Esophagus squamous epithelium (tissue), 5 donors: ENCODE measurements around the gene DLG2. TPM values are rescaled to one million over a fixed set of nuclear protein-coding genes. Genes with fewer than 3 reads are reported as not detected.

Experiments used
- DNase-seq: peaks from one replicate; lab custom pipeline; 2025; lab: John Stamatoyannopoulos, UW
- H3K27ac ChIP-seq, 4 donors: fragments of 200-600 bp; sonication (generic); one replicate each; pipeline ENCODE4 v1.5.1; 2016 to 2019; ENCODE audit warnings: mild to moderate bottlenecking in 1 of 4
- H3K27me3 ChIP-seq, 4 donors: fragments of 200-600 bp; sonication (generic); 1 replicate in 3 of 4; 2 replicates in 1 of 4; pipeline versions ENCODE4 v1.5.1 to v1.6.0; 2017 to 2021; ENCODE audit warnings: antibody characterized with exemption in 1 of 4
- H3K36me3 ChIP-seq, 3 donors: fragments of 200-600 bp; sonication (generic); one replicate each; pipeline ENCODE4 v1.5.1; 2016 to 2019
- H3K4me1 ChIP-seq, 3 donors: fragments of 200-600 bp; sonication (generic); one replicate each; pipeline ENCODE4 v1.5.1; 2017 to 2019
- H3K4me3 ChIP-seq, 4 donors: fragments of 200-600 bp; sonication (generic); 1 replicate in 3 of 4; 2 replicates in 1 of 4; pipeline ENCODE4 v1.5.1; 2016 to 2019; ENCODE audit warnings: mild to moderate bottlenecking in 2 of 4, moderate library complexity in 1 of 4
- H3K9me3 ChIP-seq, 3 donors: fragments of 200-600 bp; sonication (generic); one replicate each; pipeline ENCODE4 v1.5.1; 2016 to 2019
- POLR2A ChIP-seq, 4 donors: fragments of 450-650 bp; IDR thresholded peaks; one replicate each; pipeline ENCODE4 v1.6.1; 2017; ENCODE audit warnings: antibody characterized with exemption in 4 of 4, mild to moderate bottlenecking in 4 of 4, moderate library complexity in 3 of 4
- WGBS, 2 donors: methylation state at CpG; one replicate each; pipeline ENCODE4 v1.1.5; 2018; 5-methylcytosine and 5-hydroxymethylcytosine counted together
- intact Hi-C: fragments of 100-400 bp; cut with DNase I; formaldehyde crosslinking; loops from one replicate; pipeline ENCODE4 v1.15.0; 2022
- total RNA-seq, 4 donors: library from RNA; depleted of rRNA; stranded (reverse); fragments of >200 nt; gene quantifications; one replicate each; pipeline ENCODE4 v1.1.0, GENCODE V29; 2016
- TF ChIP-seq, protein P1 (sequence below), 6 experiments: fragments of 450-650 bp in 4 of 6; fragments of 200-600 bp in 2 of 6; sonication (generic) in 2 of 6; IDR thresholded peaks; one replicate each; pipeline ENCODE4 v1.5.1; 2016 to 2019; ENCODE audit warnings: antibody characterized with exemption in 6 of 6, mild to moderate bottlenecking in 4 of 6, moderate library complexity in 4 of 6
- donor health status: DM: yes; HTN: yes; CAD: no.

The DLG2 gene
- total RNA-seq, 4 donors from 2014 or later, result 2.9 to 27.7 (median 12.6) TPM

DNA sequence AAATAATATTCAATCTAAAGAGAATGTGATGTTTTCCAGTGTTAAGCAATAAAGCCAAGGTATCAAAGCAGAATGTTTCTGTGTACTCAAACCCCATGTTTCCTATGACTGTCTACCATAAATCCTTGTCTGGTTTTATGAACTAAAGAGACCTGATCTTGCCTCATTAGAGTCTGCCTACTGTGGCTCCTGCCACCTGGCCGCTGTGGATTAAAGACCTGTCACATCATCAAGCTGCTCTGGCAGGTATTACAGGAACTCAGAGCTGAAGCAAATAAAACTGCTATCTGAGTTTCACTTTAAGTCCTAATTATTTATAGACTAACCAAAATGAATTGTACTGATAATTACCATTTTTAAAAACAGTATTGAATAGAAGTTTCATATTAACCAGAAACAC is 2133.2 kb downstream of the DLG2 start:
- Histone ChIP-seq H3K36me3 (no peaks in the 10 kb centered on the region), H3K27me3 (no peaks in the 10 kb centered on the region), H3K4me1 (no peaks in the 10 kb centered on the region), H3K9me3 (no peaks in the 10 kb centered on the region), H3K27ac (no peak overlapping the region), H3K4me3 (no peak overlapping the region)
- 33 to 64% methylated on average over 1 of the region's 1 CpG for WGBS, 2 donors
- intact Hi-C loops, result no loop called here
- TF ChIP-seq, protein P1, sequence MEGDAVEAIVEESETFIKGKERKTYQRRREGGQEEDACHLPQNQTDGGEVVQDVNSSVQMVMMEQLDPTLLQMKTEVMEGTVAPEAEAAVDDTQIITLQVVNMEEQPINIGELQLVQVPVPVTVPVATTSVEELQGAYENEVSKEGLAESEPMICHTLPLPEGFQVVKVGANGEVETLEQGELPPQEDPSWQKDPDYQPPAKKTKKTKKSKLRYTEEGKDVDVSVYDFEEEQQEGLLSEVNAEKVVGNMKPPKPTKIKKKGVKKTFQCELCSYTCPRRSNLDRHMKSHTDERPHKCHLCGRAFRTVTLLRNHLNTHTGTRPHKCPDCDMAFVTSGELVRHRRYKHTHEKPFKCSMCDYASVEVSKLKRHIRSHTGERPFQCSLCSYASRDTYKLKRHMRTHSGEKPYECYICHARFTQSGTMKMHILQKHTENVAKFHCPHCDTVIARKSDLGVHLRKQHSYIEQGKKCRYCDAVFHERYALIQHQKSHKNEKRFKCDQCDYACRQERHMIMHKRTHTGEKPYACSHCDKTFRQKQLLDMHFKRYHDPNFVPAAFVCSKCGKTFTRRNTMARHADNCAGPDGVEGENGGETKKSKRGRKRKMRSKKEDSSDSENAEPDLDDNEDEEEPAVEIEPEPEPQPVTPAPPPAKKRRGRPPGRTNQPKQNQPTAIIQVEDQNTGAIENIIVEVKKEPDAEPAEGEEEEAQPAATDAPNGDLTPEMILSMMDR (IDR thresholded peaks at IDR 0.05), result no peak
- TF ChIP-seq POLR2A (IDR thresholded peaks at IDR 0.05), result no peak
- no peak for DNase-seq

DNA sequence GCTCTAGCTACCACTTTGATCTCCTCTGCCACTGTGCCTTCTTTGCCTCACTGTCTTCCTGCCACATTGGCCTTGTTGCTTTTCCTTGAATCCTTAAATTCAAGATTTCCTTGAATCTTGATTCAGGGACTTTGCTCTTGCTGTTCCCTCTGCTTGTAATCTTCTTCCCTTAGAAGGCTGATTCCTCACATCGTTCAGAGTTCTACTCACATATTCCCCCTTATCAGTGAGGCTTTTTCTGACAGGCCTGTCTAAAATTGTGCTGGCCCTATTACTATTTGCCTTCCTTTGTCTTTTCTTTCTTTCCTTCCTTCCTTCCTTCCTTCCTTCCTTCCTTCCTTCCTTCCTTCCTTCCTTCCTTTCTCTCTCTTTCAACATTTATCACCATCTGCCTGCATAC is 2134.1 kb downstream of the DLG2 start:
- intact Hi-C loops, result no loop called here
- Histone ChIP-seq H3K4me3 (no peak overlapping the region), H3K27me3 (no peaks in the 10 kb centered on the region), H3K27ac (no peak overlapping the region), H3K4me1 (no peaks in the 10 kb centered on the region), H3K36me3 (no peaks in the 10 kb centered on the region), H3K9me3 (no peaks in the 10 kb centered on the region)
- WGBS, 2 donors, result 85 to 96% methylated on average over 1 of the region's 1 CpG
- no peak for DNase-seq
- TF ChIP-seq, protein P1 (IDR thresholded peaks at IDR 0.05), result no peak
- no peak for TF ChIP-seq POLR2A (IDR thresholded peaks at IDR 0.05)

DNA sequence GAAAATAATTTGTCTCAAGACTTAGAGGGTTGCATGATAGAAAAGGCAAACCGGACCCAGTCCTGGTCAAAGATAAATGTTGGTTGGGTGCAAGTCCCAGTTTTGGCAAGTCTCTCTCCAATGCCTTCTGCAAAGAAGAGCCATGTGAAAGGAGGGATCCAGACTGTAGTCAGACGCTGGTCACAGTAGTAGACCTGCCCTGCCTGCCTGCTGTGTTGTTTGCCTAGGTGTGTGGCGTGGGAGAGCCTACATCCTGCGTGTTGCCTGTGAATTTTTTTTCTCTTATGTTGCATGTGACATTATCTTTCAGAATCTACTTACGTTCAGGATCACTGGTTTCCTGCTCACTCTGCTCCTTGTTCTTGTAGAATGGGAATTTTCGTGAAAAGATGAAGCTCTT is 2143.3 kb downstream of the DLG2 start:
- H3K36me3 ChIP-seq, result no peaks in the 10 kb centered on the region
- 73 to 90% methylated on average over 6 of the region's 6 CpGs for whole genome bisulfite sequencing, 2 donors
- H3K27me3 ChIP-seq, result no peaks in the 10 kb centered on the region
- H3K9me3 ChIP-seq, result no peaks in the 10 kb centered on the region
- TF ChIP-seq POLR2A (IDR thresholded peaks at IDR 0.05), result no peak
- TF ChIP-seq, protein P1 (IDR thresholded peaks at IDR 0.05), result no peak
- H3K27ac ChIP-seq, result no peak overlapping the region
- no peak for DNase-seq
- intact Hi-C loops, result no loop called here
- H3K4me1 ChIP-seq, result no peaks in the 10 kb centered on the region
- no peak overlapping the region for H3K4me3 ChIP-seq

DNA sequence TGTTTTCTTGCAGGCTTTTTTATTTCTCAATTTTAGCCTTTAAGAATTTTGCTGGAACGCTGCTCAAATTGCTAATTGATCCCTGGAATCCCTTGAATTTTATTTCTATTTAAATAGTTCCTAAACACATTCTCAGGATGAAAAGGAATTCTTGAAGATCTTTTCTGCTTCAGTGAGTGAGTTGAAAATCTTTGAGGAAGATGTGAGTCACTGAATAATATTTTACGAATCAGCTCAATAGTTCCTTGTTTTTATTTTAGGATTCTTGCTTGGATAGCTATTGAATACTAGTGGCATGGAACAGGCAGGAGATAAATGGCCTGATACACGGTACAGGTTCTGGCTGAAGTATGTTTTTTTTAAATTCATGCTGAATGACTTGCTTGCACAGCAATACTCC is 2146.3 kb downstream of the DLG2 start:
- no peaks in the 10 kb centered on the region for H3K36me3 ChIP-seq
- intact Hi-C loops, result no loop called here
- no peak overlapping the region for H3K27ac ChIP-seq
- no peaks in the 10 kb centered on the region for H3K27me3 ChIP-seq
- H3K9me3 ChIP-seq, result no peaks in the 10 kb centered on the region
- no peak for TF ChIP-seq POLR2A (IDR thresholded peaks at IDR 0.05)
- TF ChIP-seq, protein P1 (IDR thresholded peaks at IDR 0.05), result no peak
- whole genome bisulfite sequencing, 2 donors, result 36 to 38% methylated on average over 3 of the region's 3 CpGs
- no peaks in the 10 kb centered on the region for H3K4me1 ChIP-seq
- DNase-seq, result no peak
- H3K4me3 ChIP-seq, result no peak overlapping the region

DNA sequence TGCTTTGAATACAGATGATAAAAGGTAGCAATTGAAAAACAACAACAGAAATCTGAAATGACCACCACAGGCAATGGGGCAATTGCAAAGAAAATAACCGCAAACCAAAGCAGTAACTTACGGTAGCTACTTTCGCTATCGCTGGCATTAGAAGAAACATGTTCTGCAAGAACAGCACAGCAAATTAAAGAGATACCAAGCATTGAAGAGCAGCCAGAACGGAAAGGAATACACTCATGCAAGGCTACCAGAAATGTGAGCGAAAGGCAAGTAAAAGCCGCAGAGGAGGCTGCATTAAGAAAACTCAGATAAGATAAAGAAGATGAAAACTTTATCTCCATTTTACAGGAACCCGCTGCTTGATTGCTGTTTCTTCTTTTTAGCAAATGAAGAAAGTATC is 2146.9 kb downstream of the DLG2 start:
- Histone ChIP-seq H3K4me3 (no peak overlapping the region), H3K4me1 (no peaks in the 10 kb centered on the region), H3K27me3 (no peaks in the 10 kb centered on the region), H3K9me3 (no peaks in the 10 kb centered on the region), H3K27ac (no peak overlapping the region), H3K36me3 (no peaks in the 10 kb centered on the region)
- WGBS, 2 donors, result 83 to 86% methylated on average over 8 of the region's 8 CpGs
- intact Hi-C loops, result no loop called here
- DNase-seq, result no peak
- TF ChIP-seq, protein P1 (IDR thresholded peaks at IDR 0.05), result no peak
